GM12892 (cell line): ENCODE results near the gene ATF1.

Experiments
- POLR2A ChIP-seq: IDR thresholded peaks from 2 replicates; pipeline ENCODE4 v1.6.1; 2011; ENCODE audit warnings: low read depth, low read length, control low read depth
- POLR2AphosphoS5 ChIP-seq: IDR thresholded peaks from 2 replicates; pipeline ENCODE4 v1.6.1; 2011; ENCODE audit warnings: low read depth, low read length, control low read depth
- TAF1 ChIP-seq: IDR thresholded peaks from 2 replicates; pipeline ENCODE4 v1.6.1; 2011; ENCODE audit warnings: low read depth, mild to moderate bottlenecking, control low read depth, low read length, borderline replicate concordance

DNA sequence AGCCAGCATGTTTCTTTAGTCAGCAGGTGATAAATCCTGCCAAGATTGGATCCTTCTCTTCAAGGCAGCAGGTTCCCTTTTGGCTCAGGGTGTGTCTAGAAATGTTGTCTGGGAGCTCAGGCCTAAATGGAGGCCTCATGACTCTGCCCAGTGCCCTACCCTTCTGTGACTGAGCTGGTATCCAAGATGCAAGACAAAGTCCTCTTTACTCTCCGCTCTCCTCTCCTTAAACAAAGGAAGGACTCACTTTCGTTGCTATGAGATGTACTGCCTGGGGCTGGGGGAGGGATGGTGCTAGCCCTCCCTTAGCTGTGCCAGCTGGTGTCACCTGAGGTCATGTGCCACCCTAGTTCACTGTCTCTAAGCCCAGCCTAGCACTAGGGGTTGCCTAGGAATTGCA, 65.0 kb downstream of the ATF1 start:
- TF ChIP-seq POLR2A (no peak), TAF1 (no peak), POLR2AphosphoS5 (no peak)
